A549 (cell line): ENCODE data around the gene CELF5. TPM values are rescaled to one million over a fixed set of nuclear protein-coding genes. Genes with fewer than 3 reads are reported as not detected.
"Not testable (repeated sequence)": the region's sequence is repeated elsewhere in the genome, so short reads cannot be mapped to it uniquely, and the experiment has no call there.

ENCODE experiments used
- ATAC-seq, 2 experiments: fragments of 200-7000 bp in 1 of 2; fragments of >200 bp in 1 of 2; cut with Nextera tagmentation in 1 of 2; cut with Tn5 transposase in 1 of 2; 3 replicates each; pipeline versions ENCODE4 v1.8.0 to v1.9.1; 2018 to 2020; ENCODE audit warnings: mild to moderate bottlenecking in 1 of 2, moderate library complexity in 1 of 2
- CTCF ChIA-PET: fragments of 300-600 bp; sonication (Branson Sonifier 250); formaldehyde crosslinking; extraction: SDS; loops from one replicate; lab custom pipeline; 2021; ENCODE audit warnings: antibody characterized with exemption, inconsistent platforms; lab: Yijun Ruan, JAX
- POLR2A ChIA-PET: fragments of 350-600 bp; formaldehyde crosslinking; extraction: SDS; loops from one replicate; lab custom pipeline; 2021; ENCODE audit warnings: antibody characterized with exemption, inconsistent platforms; lab: Yijun Ruan, JAX
- DNase-seq, 2 experiments: peaks; one replicate each; pipeline versions ENCODE4 v3.0.0 to v3.0.0-alpha.2; 2011 to 2016; ENCODE audit warnings: low read depth in 1 of 2, low spot score in 1 of 2
- FAIRE-seq: peaks from 2 replicates; lab custom pipeline; 2011; peaks lifted over from hg19 to GRCh38; lab: Jason Lieb, UNC
- H3K27ac ChIP-seq, 2 experiments: fragments of >200 bp; sonication (Bioruptor Twin); formaldehyde crosslinking; 3 replicates each; pipeline ENCODE4 v1.5.1; 2016 to 2017
- H3K4me1 ChIP-seq: fragments of >200 bp; sonication (Bioruptor Twin); formaldehyde crosslinking; 3 replicates; pipeline ENCODE4 v1.6.1; 2016
- H3K4me2 ChIP-seq: fragments of >200 bp; sonication (Bioruptor Twin); formaldehyde crosslinking; 3 replicates; pipeline ENCODE4 v1.6.1; 2016
- H3K4me3 ChIP-seq: fragments of >200 bp; sonication (Bioruptor Twin); formaldehyde crosslinking; 3 replicates; pipeline ENCODE4 v1.5.1; 2016
- H3K9me3 ChIP-seq: fragments of >200 bp; sonication (Bioruptor Twin); formaldehyde crosslinking; 3 replicates; pipeline ENCODE4 v1.6.1; 2016
- CBX8 ChIP-seq: fragments of 200-600 bp; sonication (generic); IDR thresholded peaks from 2 replicates; pipeline ENCODE4 v1.6.1; 2016
- CEBPB ChIP-seq, 2 experiments: fragments of >200 bp in 1 of 2; sonication (Bioruptor Twin) in 1 of 2; formaldehyde crosslinking in 1 of 2; IDR thresholded peaks; 2 replicates each; pipeline ENCODE4 v1.6.1; 2012 to 2016
- CHD4 ChIP-seq: fragments of 200-600 bp; sonication (generic); IDR thresholded peaks from 2 replicates; pipeline ENCODE4 v1.6.1; 2016; ENCODE audit warnings: antibody characterized with exemption, mild to moderate bottlenecking, borderline replicate concordance
- E2F6 ChIP-seq: IDR thresholded peaks from 2 replicates; pipeline ENCODE4 v1.6.1; 2012; ENCODE audit warnings: low read depth, borderline replicate concordance
- ESRRA ChIP-seq: fragments of 150-350 bp; IDR thresholded peaks from 2 replicates; pipeline ENCODE4 v1.6.1; 2014; ENCODE audit warnings: mild to moderate bottlenecking, low read length, borderline replicate concordance
- HEYL ChIP-seq: fragments of 250-450 bp; sonication (Bioruptor Pico); IDR thresholded peaks from 2 replicates; pipeline ENCODE4 v1.8.0; 2021; ENCODE audit warnings: mild to moderate bottlenecking, moderate library complexity
- HOXB13 ChIP-seq: fragments of 250-450 bp; sonication (Bioruptor Pico); IDR thresholded peaks from 2 replicates; pipeline ENCODE4 v1.5.0; 2020; ENCODE audit warnings: low read depth, mild to moderate bottlenecking, moderate library complexity
- HOXB5 ChIP-seq: fragments of 250-450 bp; sonication (Bioruptor Pico); IDR thresholded peaks from 2 replicates; pipeline ENCODE4 v1.5.0; 2020; ENCODE audit warnings: mild to moderate bottlenecking, moderate library complexity
- JUN ChIP-seq, 2 experiments: fragments of >200 bp; sonication (Bioruptor Twin); formaldehyde crosslinking; IDR thresholded peaks; 2 replicates in 1 of 2; 3 replicates in 1 of 2; pipeline ENCODE4 v1.6.1; 2016 to 2017
- JUNB ChIP-seq: fragments of >200 bp; sonication (Bioruptor Twin); formaldehyde crosslinking; IDR thresholded peaks from 2 replicates; pipeline ENCODE4 v1.6.1; 2016
- KDM1A ChIP-seq: fragments of 200-600 bp; sonication (generic); IDR thresholded peaks from 2 replicates; pipeline ENCODE4 v1.6.1; 2016; ENCODE audit warnings: low read depth, mild to moderate bottlenecking
- KDM5A ChIP-seq: fragments of 200-600 bp; sonication (generic); IDR thresholded peaks from 2 replicates; pipeline ENCODE4 v1.6.1; 2016; ENCODE audit warnings: antibody characterized with exemption, mild to moderate bottlenecking
- MAFK ChIP-seq: fragments of 450-650 bp; IDR thresholded peaks from 2 replicates; pipeline ENCODE4 v1.6.1; 2014; ENCODE audit not compliant: partially characterized antibody
- NR3C1 ChIP-seq: fragments of >200 bp; sonication (Bioruptor Twin); formaldehyde crosslinking; IDR thresholded peaks from 3 replicates; pipeline ENCODE4 v1.6.1; 2017
- POLR2A ChIP-seq: IDR thresholded peaks from 2 replicates; pipeline ENCODE4 v1.6.1; 2012; ENCODE audit warnings: mild to moderate bottlenecking, low read length
- RAD21 ChIP-seq, 2 experiments: fragments of >200 bp in 1 of 2; sonication (Bioruptor Twin) in 1 of 2; formaldehyde crosslinking in 1 of 2; IDR thresholded peaks in 1 of 2; conservative IDR thresholded peaks in 1 of 2; 2 replicates in 1 of 2; 3 replicates in 1 of 2; pipeline ENCODE4 v1.6.1; 2012 to 2018; ENCODE audit warnings: inconsistent platforms in 1 of 2
- RCOR1 ChIP-seq: fragments of 150-350 bp; IDR thresholded peaks from 2 replicates; pipeline ENCODE4 v1.6.1; 2014; ENCODE audit warnings: antibody characterized with exemption, low read length, low read depth
- REST ChIP-seq: fragments of 200-600 bp; sonication (generic); IDR thresholded peaks from 2 replicates; pipeline ENCODE4 v1.6.1; 2016; ENCODE audit warnings: antibody characterized with exemption, mild to moderate bottlenecking, moderate library complexity
- RFX5 ChIP-seq: fragments of 450-650 bp; IDR thresholded peaks from 2 replicates; pipeline ENCODE4 v1.7.1; 2014; ENCODE audit warnings: antibody characterized with exemption, mild to moderate bottlenecking, moderate library complexity
- SMC3 ChIP-seq: fragments of >200 bp; sonication (Bioruptor Twin); formaldehyde crosslinking; IDR thresholded peaks from 3 replicates; pipeline ENCODE4 v1.6.1; 2018; ENCODE audit warnings: inconsistent platforms
- ZC3H11A ChIP-seq: fragments of 450-650 bp; IDR thresholded peaks from 2 replicates; pipeline ENCODE4 v1.6.1; 2014; ENCODE audit warnings: antibody characterized with exemption, mild to moderate bottlenecking
- ZFP36 ChIP-seq: fragments of 450-650 bp; IDR thresholded peaks from 2 replicates; pipeline ENCODE4 v1.6.1; 2014; ENCODE audit warnings: borderline replicate concordance; ENCODE audit not compliant: partially characterized antibody
- ZSCAN20 ChIP-seq: fragments of 250-450 bp; sonication (Bioruptor Pico); IDR thresholded peaks from 2 replicates; pipeline ENCODE4 v1.8.0; 2022; ENCODE audit warnings: mild to moderate bottlenecking, moderate library complexity
- WGBS: methylation state at CpG from one replicate; pipeline ENCODE4 v1.1.6; 2017; ENCODE audit errors: missing lambda C conversion rate; 5-methylcytosine and 5-hydroxymethylcytosine counted together
- polyA plus RNA-seq, 4 experiments: library from polyadenylated mRNA; depleted of rRNA in 3 of 4; stranded (reverse); fragments of >200 nt; fragmentation: RNase III in 1 of 4; extraction: RNeasy Plus Mini Kit Qiagen cat#74134 plus additional on column Dnase treatment in 1 of 4; gene quantifications; 2 replicates in 3 of 4; 3 replicates in 1 of 4; pipeline ENCODE4 v1.2.3, GENCODE V29; 2011 to 2017
- TF ChIP-seq, protein P1 (sequence below): IDR thresholded peaks from 2 replicates; pipeline ENCODE4 v1.6.1; 2012
- TF ChIP-seq, protein P2 (sequence below): fragments of >200 bp; sonication (Bioruptor Twin); formaldehyde crosslinking; IDR thresholded peaks from 3 replicates; pipeline ENCODE4 v1.5.1; 2016

The CELF5 gene
- polyA plus RNA-seq, 2 of the 4 experiments (the other 2 are of a cell fraction) = 0.31 to 0.61 TPM

DNA sequence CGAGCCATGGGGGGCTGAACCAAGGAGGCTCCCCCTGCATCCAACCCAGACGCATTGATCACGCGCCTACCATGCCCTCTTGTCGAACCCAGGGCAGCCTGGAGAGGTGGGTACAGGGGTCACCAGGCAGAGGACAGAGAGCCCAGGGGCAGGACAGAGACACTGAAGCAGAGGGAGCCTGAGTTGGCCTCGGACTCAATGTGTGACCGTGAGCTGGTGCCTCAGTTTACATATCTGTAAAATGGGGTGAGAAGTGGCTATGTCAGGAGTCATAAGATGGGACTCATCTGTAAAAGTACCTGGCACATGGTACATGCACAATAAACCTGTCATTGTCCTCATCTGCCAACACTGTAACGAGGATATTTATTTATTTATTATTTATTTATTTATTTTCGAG is 117.8 kb downstream of the CELF5 start:
- Histone ChIP-seq H3K27ac (peak overlapping the region in 1 of 2 experiments; percentile 93; a peak in 1 of 6 replicates), H3K4me3 (no peak overlapping the region), H3K4me2 (no peak overlapping the region), H3K4me1 (peaks cover 41% of the 10 kb centered on the region), H3K9me3 (no peaks in the 10 kb centered on the region)
- FAIRE-seq = no peak
- TF ChIP-seq HEYL (CRISPR knock-in tag) (no peak), MAFK (no peak), JUNB (no peak), E2F6 (no peak), CEBPB (IDR thresholded peaks at IDR 0.05) (no peak), HOXB13 (CRISPR knock-in tag) (no peak), CBX8 (no peak), ZC3H11A (no peak)
- CTCF ChIA-PET = interaction anchor here (0.7 to 2.3 kb wide), 7 partner anchors 10 to 443 kb away, joined by 3 to 7 read pairs (median 3); no protein-coding TSS in a partner anchor
- WGBS = 80% methylated on average over 9 of the region's 9 CpGs
- ATAC-seq = no peak
- DNase-seq = no peak
- POLR2A ChIA-PET = no interaction called here

DNA sequence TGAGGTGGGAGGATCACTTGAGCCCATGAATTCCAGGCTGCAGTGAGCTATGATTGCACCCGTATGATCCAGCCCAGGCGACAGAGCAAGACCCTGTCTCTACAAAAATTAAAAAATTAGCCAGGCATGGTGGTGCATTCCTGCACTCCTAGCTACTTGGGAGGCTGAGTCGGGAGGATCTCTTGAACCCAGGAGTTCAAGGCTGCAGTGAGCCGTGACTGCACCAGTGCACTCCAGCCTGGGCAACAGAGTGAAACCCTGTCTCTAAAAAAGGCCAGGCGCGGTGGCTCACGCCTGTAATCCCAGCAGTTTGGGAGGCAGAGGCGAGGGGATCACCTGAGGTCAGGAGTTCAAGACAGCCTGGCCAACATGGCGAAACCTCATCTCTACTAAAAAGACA is 118.5 kb downstream of the CELF5 start:
- Histone ChIP-seq H3K4me2 (peak overlapping the region; percentile 89), H3K4me3 (peak overlapping the region; percentile 59; the same call in 2 of the 3 replicates), H3K4me1 (peaks cover 38% of the 10 kb centered on the region), H3K27ac (peak overlapping the region; percentile 93 to 96)
- ATAC-seq, DNase-seq, FAIRE-seq, H3K9me3 ChIP-seq, POLR2A ChIA-PET: not testable (repeated sequence)
- CTCF ChIA-PET = interaction anchor here (0.6 to 2.3 kb wide), 10 partner anchors 9 to 444 kb away, joined by 3 to 7 read pairs (median 3); no protein-coding TSS in a partner anchor
- 84% methylated on average over 9 of the region's 9 CpGs for WGBS

GRCh38 chr19:3343619-3344502 is 119.4 kb downstream of the CELF5 start:
- CTCF ChIA-PET = interaction anchor here (0.6 to 2.3 kb wide), 7 partner anchors 18 to 129 kb away, joined by 3 to 7 read pairs (median 3); no protein-coding TSS in a partner anchor
- peak overlapping the region; percentile 59 for H3K4me3 ChIP-seq
- POLR2A ChIA-PET = no interaction called here
- ATAC-seq = peak; percentile 93 to 96
- no peaks in the 10 kb centered on the region for H3K9me3 ChIP-seq
- H3K4me1 ChIP-seq = peaks cover 31% of the 10 kb centered on the region
- TF ChIP-seq RCOR1 (no peak), NR3C1 (no peak), HOXB13 (CRISPR knock-in tag) (no peak), ZC3H11A (no peak), HOXB5 (CRISPR knock-in tag) (0 out of 2 replicates have a peak, but pooled peaks have one; percentile 40), REST (no peak), SMC3 (peak; percentile 54; the same call in 2 of the 3 replicates), JUN (IDR thresholded peaks at IDR 0.05) (peak; percentile 31 to 60; a peak in 1 of 5 replicates), ESRRA (no peak), KDM5A (no peak), CBX8 (no peak), RFX5 (peak; percentile 66; the same call in 1 of the 2 replicates), KDM1A (0 out of 2 replicates have a peak, but pooled peaks have one; percentile 44), POLR2A (peak; percentile 32; the same call in 1 of the 2 replicates), CHD4 (no peak), CEBPB (IDR thresholded peaks at IDR 0.05) (peak; percentile 86 to 91), ZSCAN20 (CRISPR knock-in tag) (no peak), RAD21 (conservative IDR thresholded peaks at IDR 0.05 in 1 of 2, IDR thresholded peaks at IDR 0.05 in 1 of 2) (peak; percentile 35 to 61), ZFP36 (peak; percentile 98)
- TF ChIP-seq, protein P1, sequence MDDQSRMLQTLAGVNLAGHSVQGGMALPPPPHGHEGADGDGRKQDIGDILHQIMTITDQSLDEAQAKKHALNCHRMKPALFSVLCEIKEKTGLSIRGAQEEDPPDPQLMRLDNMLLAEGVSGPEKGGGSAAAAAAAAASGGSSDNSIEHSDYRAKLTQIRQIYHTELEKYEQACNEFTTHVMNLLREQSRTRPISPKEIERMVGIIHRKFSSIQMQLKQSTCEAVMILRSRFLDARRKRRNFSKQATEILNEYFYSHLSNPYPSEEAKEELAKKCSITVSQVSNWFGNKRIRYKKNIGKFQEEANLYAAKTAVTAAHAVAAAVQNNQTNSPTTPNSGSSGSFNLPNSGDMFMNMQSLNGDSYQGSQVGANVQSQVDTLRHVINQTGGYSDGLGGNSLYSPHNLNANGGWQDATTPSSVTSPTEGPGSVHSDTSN = peak; percentile 33; the same call in 1 of the 2 replicates
- TF ChIP-seq, protein P2, sequence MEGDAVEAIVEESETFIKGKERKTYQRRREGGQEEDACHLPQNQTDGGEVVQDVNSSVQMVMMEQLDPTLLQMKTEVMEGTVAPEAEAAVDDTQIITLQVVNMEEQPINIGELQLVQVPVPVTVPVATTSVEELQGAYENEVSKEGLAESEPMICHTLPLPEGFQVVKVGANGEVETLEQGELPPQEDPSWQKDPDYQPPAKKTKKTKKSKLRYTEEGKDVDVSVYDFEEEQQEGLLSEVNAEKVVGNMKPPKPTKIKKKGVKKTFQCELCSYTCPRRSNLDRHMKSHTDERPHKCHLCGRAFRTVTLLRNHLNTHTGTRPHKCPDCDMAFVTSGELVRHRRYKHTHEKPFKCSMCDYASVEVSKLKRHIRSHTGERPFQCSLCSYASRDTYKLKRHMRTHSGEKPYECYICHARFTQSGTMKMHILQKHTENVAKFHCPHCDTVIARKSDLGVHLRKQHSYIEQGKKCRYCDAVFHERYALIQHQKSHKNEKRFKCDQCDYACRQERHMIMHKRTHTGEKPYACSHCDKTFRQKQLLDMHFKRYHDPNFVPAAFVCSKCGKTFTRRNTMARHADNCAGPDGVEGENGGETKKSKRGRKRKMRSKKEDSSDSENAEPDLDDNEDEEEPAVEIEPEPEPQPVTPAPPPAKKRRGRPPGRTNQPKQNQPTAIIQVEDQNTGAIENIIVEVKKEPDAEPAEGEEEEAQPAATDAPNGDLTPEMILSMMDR = peak; percentile 36; the same call in 1 of the 3 replicates
- TF ChIP-seq, all 56 proteins: peak for 11
- FAIRE-seq (no peak), DNase-seq (peak; percentile 93 to 95)
- peak overlapping the region; percentile 93 to 96 for H3K27ac ChIP-seq
- WGBS = under 1% methylated on average over 23 of the region's 26 CpGs
- peak overlapping the region; percentile 89 for H3K4me2 ChIP-seq
